Thoracic aorta (tissue), 2 donors: ENCODE data around the gene EGFL6. TPM values are rescaled to one million over a fixed set of nuclear protein-coding genes. Genes with fewer than 3 reads are reported as not detected.
"Not testable (repeated sequence)": the region's sequence is repeated elsewhere in the genome, so short reads cannot be mapped to it uniquely, and the experiment has no call there.

Experiments
- ATAC-seq: fragments of 150-250 bp; one replicate; pipeline ENCODE4 v1.8.0; 2017; ENCODE audit warnings: low read depth; ENCODE audit not compliant: insufficient number of reproducible peaks, low FRiP score
- DNase-seq: peaks from one replicate; pipeline ENCODE4 v3.0.0-alpha.2; 2020; ENCODE audit warnings: low spot score
- H3K27ac ChIP-seq, 2 donors: fragments of 200-600 bp; sonication (generic); 1 replicate in 1 of 2; 2 replicates in 1 of 2; pipeline ENCODE4 v1.5.1; 2016; ENCODE audit warnings: mild to moderate bottlenecking in 2 of 2, moderate library complexity in 2 of 2
- H3K27me3 ChIP-seq: fragments of 200-600 bp; sonication (generic); replicated peaks from 2 replicates; pipeline ENCODE4 v1.6.0; 2016; ENCODE audit warnings: mild to moderate bottlenecking; ENCODE audit not compliant: insufficient read depth
- H3K36me3 ChIP-seq: fragments of 200-600 bp; sonication (generic); one replicate; pipeline ENCODE4 v1.5.1; 2016
- H3K4me1 ChIP-seq, 2 donors: fragments of 200-600 bp; sonication (generic); 1 replicate in 1 of 2; 2 replicates in 1 of 2; pipeline versions ENCODE4 v1.5.1 to v1.6.0; 2016; ENCODE audit warnings: low read depth in 2 of 2, mild to moderate bottlenecking in 1 of 2; ENCODE audit not compliant: control insufficient read depth in 1 of 2
- H3K4me3 ChIP-seq: fragments of 200-600 bp; sonication (generic); 2 replicates; pipeline ENCODE4 v1.5.1; 2016; ENCODE audit warnings: mild to moderate bottlenecking
- H3K9me3 ChIP-seq: fragments of 200-600 bp; sonication (generic); 2 replicates; pipeline ENCODE4 v1.5.1; 2016
- CTCF ChIP-seq: fragments of 200-600 bp; sonication (generic); IDR thresholded peaks from one replicate; pipeline ENCODE4 v1.5.1; 2019; ENCODE audit warnings: antibody characterized with exemption
- total RNA-seq, 2 donors: library from RNA; depleted of rRNA; stranded (reverse); fragments of >200 nt; gene quantifications; one replicate each; pipeline versions ENCODE4 v1.1.0 to v1.2.3, GENCODE V29; 2016

EGFL6 gene
- total RNA-seq, 2 donors from 2014 or later = not detected

GRCh38 chrX:13620207-13620606, 50.8 kb downstream of the EGFL6 start:
- Histone ChIP-seq H3K4me1 (no peaks in the 10 kb centered on the region), H3K27me3 (no peaks in the 10 kb centered on the region), H3K27ac (no peak overlapping the region), H3K36me3 (no peaks in the 10 kb centered on the region), H3K4me3 (no peak overlapping the region), H3K9me3 (no peaks in the 10 kb centered on the region)
- no peak for TF ChIP-seq CTCF
- DNase-seq (no peak), ATAC-seq (no peak)

GRCh38 chrX:13622401-13622964, 53.1 kb downstream of the EGFL6 start:
- no peaks in the 10 kb centered on the region for H3K4me1 ChIP-seq
- no peak overlapping the region for H3K4me3 ChIP-seq
- no peaks in the 10 kb centered on the region for H3K9me3 ChIP-seq
- H3K27me3 ChIP-seq = no peaks in the 10 kb centered on the region
- H3K27ac ChIP-seq = no peak overlapping the region
- DNase-seq = no peak
- no peak for TF ChIP-seq CTCF
- H3K36me3 ChIP-seq = no peaks in the 10 kb centered on the region
- no peak for ATAC-seq

- no peak overlapping the region for H3K4me3 ChIP-seq
- DNase-seq (no peak), ATAC-seq (no peak)
- H3K36me3 ChIP-seq = no peaks in the 10 kb centered on the region
- no peak for TF ChIP-seq CTCF
- no peaks in the 10 kb centered on the region for H3K4me1 ChIP-seq
- H3K9me3 ChIP-seq = no peaks in the 10 kb centered on the region
- H3K27ac ChIP-seq = no peak overlapping the region
- H3K27me3 ChIP-seq = no peaks in the 10 kb centered on the region
Observed at GRCh38 chrX:13627306-13627705, 57.9 kb downstream of the EGFL6 start.

GRCh38 chrX:13637224-13637623, 67.8 kb downstream of the EGFL6 start:
- not testable (repeated sequence) for H3K27ac ChIP-seq, ATAC-seq, H3K4me1 ChIP-seq, H3K27me3 ChIP-seq, DNase-seq, H3K4me3 ChIP-seq, H3K36me3 ChIP-seq, H3K9me3 ChIP-seq

GRCh38 chrX:13638021-13638420, 68.6 kb downstream of the EGFL6 start:
- H3K27ac ChIP-seq = no peak overlapping the region
- H3K4me3 ChIP-seq = no peak overlapping the region
- DNase-seq (no peak), ATAC-seq (no peak)
- no peaks in the 10 kb centered on the region for H3K27me3 ChIP-seq
- H3K9me3 ChIP-seq = no peaks in the 10 kb centered on the region
- H3K4me1 ChIP-seq = no peaks in the 10 kb centered on the region
- no peaks in the 10 kb centered on the region for H3K36me3 ChIP-seq
- no peak for TF ChIP-seq CTCF

GRCh38 chrX:13638826-13639225, 69.4 kb downstream of the EGFL6 start:
- Histone ChIP-seq H3K4me1 (no peaks in the 10 kb centered on the region), H3K36me3 (no peaks in the 10 kb centered on the region), H3K4me3 (no peak overlapping the region), H3K9me3 (no peaks in the 10 kb centered on the region), H3K27ac (no peak overlapping the region), H3K27me3 (no peaks in the 10 kb centered on the region)
- no peak for DNase-seq
- no peak for ATAC-seq
- no peak for TF ChIP-seq CTCF

GRCh38 chrX:13641684-13642083, 72.3 kb downstream of the EGFL6 start:
- H3K9me3 ChIP-seq, H3K27ac ChIP-seq, H3K4me3 ChIP-seq, H3K27me3 ChIP-seq, H3K4me1 ChIP-seq, ATAC-seq, DNase-seq, H3K36me3 ChIP-seq: not testable (repeated sequence)
